ENCODE measurements around the gene ANXA1. TPM values are rescaled to one million over a fixed set of nuclear protein-coding genes. Genes with fewer than 3 reads are reported as not detected.
"Not testable (repeated sequence)": the region's sequence is repeated elsewhere in the genome, so short reads cannot be mapped to it uniquely, and the experiment has no call there.

Gene ANXA1
- total RNA-seq = 100 to 1,000 TPM; 358 to 550 (median 501) TPM

DNA sequence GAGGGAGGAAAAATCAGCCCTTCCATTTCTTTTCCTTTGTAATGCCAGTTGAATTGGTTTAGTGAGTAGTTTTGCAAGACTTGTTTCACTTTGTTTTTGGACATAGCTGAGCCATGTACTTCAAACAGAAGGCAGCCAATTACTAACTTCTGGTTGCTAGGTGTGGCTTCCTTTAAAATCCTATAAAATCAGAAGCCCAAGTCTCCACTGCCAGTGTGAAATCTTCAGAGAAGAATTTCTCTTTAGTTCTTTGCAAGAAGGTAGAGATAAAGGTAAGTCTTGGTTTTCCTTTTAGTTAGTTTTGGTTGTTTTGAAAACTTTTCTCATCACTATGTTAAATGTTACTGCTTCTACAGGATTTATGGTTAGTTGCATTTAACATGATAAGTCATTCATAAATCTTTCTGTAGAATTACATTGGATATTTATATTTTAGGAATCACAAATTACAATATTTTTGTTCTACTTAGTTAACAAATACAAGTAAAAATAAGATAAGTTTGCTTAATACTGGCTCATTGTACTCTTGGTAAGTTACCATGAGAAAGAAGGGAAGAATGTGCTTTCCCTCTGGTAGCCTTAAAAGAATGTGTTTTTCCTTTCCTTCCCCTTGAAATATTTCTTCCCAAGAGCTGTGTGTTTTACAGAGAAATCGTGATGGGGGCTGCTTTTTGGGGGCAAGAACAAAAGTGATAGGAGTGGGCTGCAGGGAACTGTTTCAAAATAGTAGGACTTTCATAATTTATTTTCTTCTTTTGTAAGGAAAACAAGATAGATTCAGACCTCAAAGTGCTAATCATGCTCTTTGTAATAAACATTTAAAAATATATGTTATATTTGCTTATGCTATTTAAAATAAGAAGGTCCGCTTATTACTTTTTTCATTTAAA lies at the start of gene ANXA1:
ANXA1 (plus strand) TSS at position 213 of the 890 bp plus-strand sequence. CDS start 6,671 bp downstream, outside the sequence.
- Histone ChIP-seq H3K9me3 (no peaks in the 10 kb centered on the region), H3K4me1 (peaks cover 74% of the 10 kb centered on the region), H3K36me3 (no peaks in the 10 kb centered on the region), H3K27me3 (no peaks in the 10 kb centered on the region), H3K4me3 (peak within 1 kb of the TSS; percentile 52), H3K27ac (peak within 1 kb of the TSS; percentile 82)
- DNase-seq (ENCODE audit: low spot score in 2 of 2) = no peak
- WGBS = 2% methylated on average over 2 of the region's 2 CpGs
- TF ChIP-seq POLR2A (IDR thresholded peaks at IDR 0.05) (peak; percentile 95 to 98), CTCF (IDR thresholded peaks at IDR 0.05) (no peak), POLR2AphosphoS5 (IDR thresholded peaks at IDR 0.05) (peak; percentile 44 to 95 (median 54))

- Histone ChIP-seq H3K27ac (no peak overlapping the region), H3K36me3 (no peaks in the 10 kb centered on the region), H3K4me3 (no peak overlapping the region), H3K9me3 (no peaks in the 10 kb centered on the region), H3K4me1 (no peaks in the 10 kb centered on the region), H3K27me3 (no peaks in the 10 kb centered on the region)
- no peak for TF ChIP-seq CTCF (IDR thresholded peaks at IDR 0.05)
- TF ChIP-seq POLR2AphosphoS5 (IDR thresholded peaks at IDR 0.05) = no peak
- no peak for TF ChIP-seq EP300 (IDR thresholded peaks at IDR 0.05)
- no peak for TF ChIP-seq POLR2A (IDR thresholded peaks at IDR 0.05)
- 91% methylated on average over 4 of the region's 4 CpGs for WGBS
- DNase-seq (ENCODE audit: low spot score in 2 of 2) = no peak
These were observed 47.3 kb upstream of the ANXA1 start for GRCh38 chr9:73104342-73104741.

- WGBS = 89% methylated on average over 3 of the region's 3 CpGs
These were observed 46.7 kb upstream of the ANXA1 start for GRCh38 chr9:73104921-73105320.

DNA sequence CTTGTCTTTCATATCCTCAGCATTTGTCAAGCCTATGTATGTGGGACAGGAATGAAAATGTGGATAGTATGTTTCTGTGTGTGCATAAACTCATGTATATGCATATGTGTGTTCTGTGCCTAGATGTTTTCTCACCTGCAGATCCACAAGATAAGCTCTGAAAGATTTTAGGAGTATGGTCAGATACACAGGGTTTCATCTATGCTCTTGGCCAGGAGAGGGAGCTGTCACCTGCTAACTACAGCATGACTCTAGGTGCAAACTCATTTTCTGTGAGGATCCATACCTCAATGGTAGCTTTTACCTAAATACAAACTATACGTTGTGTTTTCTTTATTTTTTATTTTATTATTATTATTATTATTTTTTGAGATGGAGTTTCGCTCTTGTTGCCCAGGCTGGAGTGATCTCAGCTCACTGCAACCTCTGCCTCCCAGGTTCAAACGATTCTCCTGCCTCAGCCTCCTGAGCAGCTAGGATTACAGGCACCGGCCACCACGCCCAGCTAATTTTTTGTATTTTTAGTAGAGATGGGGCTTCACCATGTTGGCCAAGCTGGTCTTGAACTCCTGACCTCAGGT lies 44.1 kb upstream of the ANXA1 start:
- H3K27me3 ChIP-seq; DNase-seq (ENCODE audit: low spot score in 2 of 2); H3K36me3 ChIP-seq; H3K9me3 ChIP-seq; H3K27ac ChIP-seq; H3K4me1 ChIP-seq; H3K4me3 ChIP-seq: not testable (repeated sequence)
- TF ChIP-seq CTCF (IDR thresholded peaks at IDR 0.05) = peak; percentile 60 to 75
- WGBS = 73% methylated on average over 5 of the region's 5 CpGs

More at GRCh38 chr9:73104921-73105320, 46.7 kb upstream of the ANXA1 start:
- no peaks in the 10 kb centered on the region for H3K9me3 ChIP-seq
- no peak for DNase-seq (ENCODE audit: low spot score in 2 of 2)
- H3K4me1 ChIP-seq = no peaks in the 10 kb centered on the region
- no peaks in the 10 kb centered on the region for H3K27me3 ChIP-seq
- no peak for TF ChIP-seq POLR2AphosphoS5 (IDR thresholded peaks at IDR 0.05)
- TF ChIP-seq CTCF (IDR thresholded peaks at IDR 0.05) = no peak
- TF ChIP-seq EP300 (IDR thresholded peaks at IDR 0.05) = no peak
- no peak for TF ChIP-seq POLR2A (IDR thresholded peaks at IDR 0.05)
- H3K36me3 ChIP-seq = no peaks in the 10 kb centered on the region
- H3K27ac ChIP-seq = no peak overlapping the region
- no peak overlapping the region for H3K4me3 ChIP-seq

GRCh38 chr9:73114058-73114457 lies 37.6 kb upstream of the ANXA1 start:
- Histone ChIP-seq H3K4me1 (peaks cover 6% of the 10 kb centered on the region), H3K27ac (no peak overlapping the region)

More at GRCh38 chr9:73114058-73114457, 37.6 kb upstream of the ANXA1 start:
- H3K9me3 ChIP-seq = no peaks in the 10 kb centered on the region
- no peaks in the 10 kb centered on the region for H3K27me3 ChIP-seq
- no peak for DNase-seq (ENCODE audit: low spot score in 2 of 2)
- no peak overlapping the region for H3K4me3 ChIP-seq
- no peak for TF ChIP-seq POLR2A (IDR thresholded peaks at IDR 0.05)
- no peak for TF ChIP-seq EP300 (IDR thresholded peaks at IDR 0.05)
- no peak for TF ChIP-seq CTCF (IDR thresholded peaks at IDR 0.05)
- TF ChIP-seq POLR2AphosphoS5 (IDR thresholded peaks at IDR 0.05) = no peak
- no peaks in the 10 kb centered on the region for H3K36me3 ChIP-seq

Data from suprapubic skin (tissue), 4 donors.